Uterus (tissue), 4 donors: ENCODE measurements around the gene ASIC4. TPM values are rescaled to one million over a fixed set of nuclear protein-coding genes. Genes with fewer than 3 reads are reported as not detected.

Experiments used
- DNase-seq, 2 donors: peaks; one replicate each; pipeline ENCODE4 v3.0.0-alpha.2; 2019 to 2020
- H3K27ac ChIP-seq, 2 donors: fragments of 200-600 bp; sonication (generic); 1 replicate in 1 of 2; 2 replicates in 1 of 2; pipeline ENCODE4 v1.5.1; 2016 to 2018
- H3K27me3 ChIP-seq, 2 donors: fragments of 200-600 bp; sonication (generic); one replicate each; pipeline ENCODE4 v1.5.1; 2018 to 2019; ENCODE audit warnings: control low read depth in 1 of 2
- H3K36me3 ChIP-seq, 2 donors: fragments of 200-600 bp; sonication (generic); one replicate each; pipeline ENCODE4 v1.5.1; 2019; ENCODE audit warnings: control low read depth in 1 of 2
- H3K4me1 ChIP-seq, 2 donors: fragments of 200-600 bp; sonication (generic); one replicate each; pipeline ENCODE4 v1.5.1; 2018 to 2019; ENCODE audit warnings: control low read depth in 1 of 2
- H3K4me3 ChIP-seq, 2 donors: fragments of 200-600 bp; sonication (generic); 1 replicate in 1 of 2; 2 replicates in 1 of 2; pipeline ENCODE4 v1.5.1; 2018 to 2019; ENCODE audit warnings: mild to moderate bottlenecking in 1 of 2
- H3K9me3 ChIP-seq, 2 donors: fragments of 200-600 bp; sonication (generic); one replicate each; pipeline ENCODE4 v1.5.1; 2019; ENCODE audit warnings: control low read depth in 1 of 2
- CTCF ChIP-seq, 4 experiments: fragments of 200-600 bp in 2 of 4; fragments of 450-650 bp in 2 of 4; sonication (generic) in 2 of 4; IDR thresholded peaks; one replicate each; pipeline ENCODE4 v1.5.1; 2016 to 2019; ENCODE audit warnings: antibody characterized with exemption in 4 of 4, mild to moderate bottlenecking in 2 of 4, moderate library complexity in 1 of 4
- POLR2A ChIP-seq, 2 donors: fragments of 450-650 bp; IDR thresholded peaks; one replicate each; pipeline ENCODE4 v1.6.1; 2016; ENCODE audit warnings: antibody characterized with exemption in 2 of 2, mild to moderate bottlenecking in 1 of 2, moderate library complexity in 1 of 2
- intact Hi-C: fragments of 100-400 bp; cut with DNase I; formaldehyde crosslinking; loops from one replicate; pipeline ENCODE4 v1.15.1; 2023; ENCODE audit warnings: low total_unique reads
- total RNA-seq, 4 donors: library from RNA; depleted of rRNA in 3 of 4; stranded (reverse); fragments of >200 nt in 3 of 4; gene quantifications; one replicate each; pipeline versions ENCODE4 v1.1.0 to v1.2.4, GENCODE V29; 2014 to 2023
- donor health status: DM: yes; HTN: yes; CAD: no.

The ASIC4 gene
- total RNA-seq, 4 donors from 2014 or later, result 0.21 to 0.30 TPM; not detected in 2

GRCh38 chr2:219573166-219573565 is 58.9 kb downstream of the ASIC4 start:
- Histone ChIP-seq H3K4me1 (peaks cover 0 to 6% of the 10 kb centered on the region in 2 donors), H3K27ac (no peak overlapping the region), H3K27me3 (no peaks in the 10 kb centered on the region), H3K9me3 (no peaks in the 10 kb centered on the region), H3K36me3 (no peaks in the 10 kb centered on the region), H3K4me3 (peak overlapping the region in 1 of 2 donors; percentile 60)
- no peak for DNase-seq
- intact Hi-C loops, result no loop called here
- TF ChIP-seq CTCF (IDR thresholded peaks at IDR 0.05), result no peak
- no peak for TF ChIP-seq POLR2A (IDR thresholded peaks at IDR 0.05)

GRCh38 chr2:219574484-219575311 is 60.4 kb downstream of the ASIC4 start:
- Histone ChIP-seq H3K4me3 (no peak overlapping the region), H3K4me1 (peaks cover 0 to 6% of the 10 kb centered on the region in 2 donors), H3K27me3 (no peaks in the 10 kb centered on the region), H3K27ac (no peak overlapping the region), H3K36me3 (no peaks in the 10 kb centered on the region), H3K9me3 (no peaks in the 10 kb centered on the region)
- no peak for DNase-seq
- TF ChIP-seq CTCF (IDR thresholded peaks at IDR 0.05) (no peak), POLR2A (IDR thresholded peaks at IDR 0.05) (no peak)
- intact Hi-C loops, result no loop called here

GRCh38 chr2:219575566-219576504 is 61.6 kb downstream of the ASIC4 start:
- H3K4me1 ChIP-seq, result no peaks in the 10 kb centered on the region

DNA sequence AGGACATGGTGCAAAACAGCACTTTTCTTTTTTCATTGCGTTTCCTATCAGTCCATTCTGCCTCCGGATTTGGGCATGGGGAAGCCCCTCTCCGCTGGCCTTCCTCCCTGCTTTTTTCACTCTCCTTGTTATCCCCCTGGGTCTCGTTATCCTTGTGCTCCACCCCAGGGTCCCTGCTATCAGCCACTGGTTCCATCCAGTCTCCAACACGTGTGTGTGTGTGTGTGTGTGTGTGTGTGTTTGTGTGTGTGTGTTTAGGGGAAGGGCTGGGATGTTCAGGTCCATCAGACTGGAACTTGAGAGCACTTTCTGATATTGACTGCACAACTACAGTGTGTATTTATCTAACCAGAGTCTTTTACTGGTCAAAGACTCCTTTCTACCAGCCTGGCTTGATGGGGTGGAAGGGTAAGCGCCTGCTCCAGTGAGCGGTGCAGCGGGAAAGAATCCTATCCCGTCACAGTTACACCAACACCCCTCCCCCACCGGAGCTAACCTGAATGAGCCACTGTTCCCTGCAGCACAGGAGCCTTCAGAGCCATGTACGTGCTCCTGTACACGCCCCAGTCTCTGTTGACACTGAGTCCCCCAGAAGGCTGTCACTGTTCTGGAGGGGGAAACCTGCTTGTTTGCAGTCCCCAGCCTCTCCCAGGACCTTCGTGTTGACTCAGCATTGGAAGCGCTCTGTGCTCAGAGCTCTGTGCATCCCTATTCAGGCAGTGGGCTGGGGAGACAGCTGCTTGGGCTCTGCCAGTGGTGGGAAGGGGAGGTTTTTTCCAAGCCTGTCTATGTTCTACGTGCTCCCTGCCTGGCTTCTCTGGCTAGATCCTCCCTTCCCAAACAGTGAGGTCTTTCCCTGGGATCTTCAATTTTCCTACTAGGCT is 62.5 kb downstream of the ASIC4 start:
- Histone ChIP-seq H3K4me3 (no peak overlapping the region), H3K27me3 (no peaks in the 10 kb centered on the region), H3K9me3 (no peaks in the 10 kb centered on the region), H3K27ac (no peak overlapping the region), H3K4me1 (no peaks in the 10 kb centered on the region), H3K36me3 (no peaks in the 10 kb centered on the region)
- intact Hi-C loops, result no loop called here
- DNase-seq, result no peak
- no peak for TF ChIP-seq CTCF (IDR thresholded peaks at IDR 0.05)
- TF ChIP-seq POLR2A (IDR thresholded peaks at IDR 0.05), result no peak

More at GRCh38 chr2:219575566-219576504, 61.6 kb downstream of the ASIC4 start:
- TF ChIP-seq POLR2A (IDR thresholded peaks at IDR 0.05), result no peak
- TF ChIP-seq CTCF (IDR thresholded peaks at IDR 0.05), result no peak
- Histone ChIP-seq H3K27me3 (no peaks in the 10 kb centered on the region), H3K27ac (no peak overlapping the region), H3K36me3 (no peaks in the 10 kb centered on the region), H3K9me3 (no peaks in the 10 kb centered on the region), H3K4me3 (no peak overlapping the region)
- intact Hi-C loops, result no loop called here
- no peak for DNase-seq
